Mesenchymal stem cell (in vitro differentiated cells and primary cell): ENCODE results near the gene GLT6D1.
"Not testable (repeated sequence)": the region's sequence is repeated elsewhere in the genome, so short reads cannot be mapped to it uniquely, and the experiment has no call there.

Source experiments
- DNase-seq: peaks from one replicate; pipeline ENCODE4 v3.0.0-alpha.2; 2013
- H2AFZ ChIP-seq: one replicate; pipeline ENCODE4 v1.6.1; 2013; ENCODE audit warnings: low read depth, mild to moderate bottlenecking, control low read depth, inconsistent platforms, low read length, moderate library complexity
- H2AK5ac ChIP-seq: 2 replicates; pipeline ENCODE4 v1.6.1; 2013; ENCODE audit warnings: low read length, moderate library complexity, mild to moderate bottlenecking, inconsistent platforms; ENCODE audit not compliant: severe bottlenecking
- H2BK120ac ChIP-seq: one replicate; pipeline ENCODE4 v1.6.1; 2013; ENCODE audit warnings: low read depth, mild to moderate bottlenecking, inconsistent platforms, low read length, moderate library complexity
- H2BK12ac ChIP-seq, 2 experiments: one replicate each; pipeline ENCODE4 v1.6.1; 2013; ENCODE audit warnings: inconsistent platforms in 2 of 2, low read length in 2 of 2, mild to moderate bottlenecking in 2 of 2, moderate library complexity in 2 of 2, control low read depth in 1 of 2
- H2BK15ac ChIP-seq: one replicate; pipeline ENCODE4 v1.6.1; 2013; ENCODE audit warnings: mild to moderate bottlenecking, low read depth, inconsistent platforms; ENCODE audit not compliant: poor library complexity, severe bottlenecking
- H2BK5ac ChIP-seq: 2 replicates; pipeline ENCODE4 v1.6.1; 2013; ENCODE audit warnings: low read depth, mild to moderate bottlenecking, low read length, control low read depth, inconsistent platforms; ENCODE audit not compliant: poor library complexity, severe bottlenecking
- H3K14ac ChIP-seq, 2 experiments: one replicate each; pipeline ENCODE4 v1.6.1; 2013; ENCODE audit warnings: inconsistent platforms in 2 of 2, low read length in 2 of 2, control low read depth in 1 of 2, mild to moderate bottlenecking in 1 of 2, moderate library complexity in 1 of 2
- H3K18ac ChIP-seq, 2 experiments: one replicate each; pipeline ENCODE4 v1.6.1; 2013; ENCODE audit warnings: inconsistent platforms in 2 of 2, low read length in 2 of 2, control low read depth in 1 of 2, low read depth in 1 of 2, mild to moderate bottlenecking in 1 of 2
- H3K23ac ChIP-seq, 2 experiments: one replicate each; pipeline ENCODE4 v1.6.1; 2013; ENCODE audit warnings: inconsistent platforms in 2 of 2, low read length in 2 of 2, mild to moderate bottlenecking in 2 of 2, moderate library complexity in 2 of 2, control low read depth in 1 of 2
- H3K27ac ChIP-seq: 2 replicates; pipeline ENCODE4 v1.5.1; 2013; ENCODE audit warnings: mild to moderate bottlenecking, moderate library complexity, low read length, control low read depth, inconsistent platforms; ENCODE audit not compliant: poor library complexity, severe bottlenecking
- H3K27me3 ChIP-seq, 2 experiments: 2 replicates each; pipeline versions ENCODE4 v1.6.1 to v1.7.0; 2013; ENCODE audit warnings: low read length in 2 of 2, mild to moderate bottlenecking in 2 of 2, moderate library complexity in 2 of 2, control low read depth in 1 of 2, inconsistent platforms in 1 of 2; ENCODE audit not compliant: control insufficient read depth in 1 of 2, insufficient read depth in 1 of 2
- H3K36me3 ChIP-seq, 2 experiments: 2 replicates each; pipeline versions ENCODE4 v1.6.1 to v1.7.0; 2013; ENCODE audit warnings: low read length in 2 of 2, control low read depth in 1 of 2, inconsistent platforms in 1 of 2, low read depth in 1 of 2, mild to moderate bottlenecking in 1 of 2; ENCODE audit not compliant: insufficient read depth in 2 of 2, control insufficient read depth in 1 of 2
- H3K4ac ChIP-seq, 2 experiments: one replicate each; pipeline ENCODE4 v1.6.1; 2013; ENCODE audit warnings: inconsistent platforms in 2 of 2, low read length in 2 of 2, mild to moderate bottlenecking in 2 of 2, moderate library complexity in 2 of 2, control low read depth in 1 of 2, low read depth in 1 of 2
- H3K4me1 ChIP-seq: 2 replicates; pipeline ENCODE4 v1.6.1; 2013; ENCODE audit warnings: low read depth, low read length, control low read depth; ENCODE audit not compliant: control insufficient read depth, insufficient read depth
- H3K4me2 ChIP-seq: 2 replicates; pipeline ENCODE4 v1.6.1; 2013; ENCODE audit warnings: low read length, mild to moderate bottlenecking, inconsistent platforms; ENCODE audit not compliant: poor library complexity, severe bottlenecking
- H3K4me3 ChIP-seq, 2 experiments: 2 replicates each; pipeline versions ENCODE4 v1.5.1 to v1.7.0; 2013; ENCODE audit warnings: low read length in 2 of 2, mild to moderate bottlenecking in 2 of 2, control low read depth in 1 of 2, low read depth in 1 of 2; ENCODE audit not compliant: insufficient read depth in 1 of 2
- H3K79me1 ChIP-seq: replicated peaks from 2 replicates; pipeline ENCODE4 v1.6.1; 2013; ENCODE audit warnings: mild to moderate bottlenecking, control low read depth, low read length, inconsistent platforms; ENCODE audit not compliant: poor library complexity, severe bottlenecking
- H3K9ac ChIP-seq: 2 replicates; pipeline ENCODE4 v1.7.0; 2013; ENCODE audit warnings: mild to moderate bottlenecking, low read length, moderate library complexity
- H3K9me3 ChIP-seq: 2 replicates; pipeline ENCODE4 v1.7.0; 2013; ENCODE audit warnings: mild to moderate bottlenecking, low read length; ENCODE audit not compliant: control insufficient read depth
- H4K8ac ChIP-seq: one replicate; pipeline ENCODE4 v1.6.1; 2013; ENCODE audit warnings: inconsistent platforms, mild to moderate bottlenecking, low read length, moderate library complexity
- H4K91ac ChIP-seq: one replicate; pipeline ENCODE4 v1.6.1; 2013; ENCODE audit warnings: mild to moderate bottlenecking, low read length, inconsistent platforms
- WGBS: methylation state at CpG from one replicate; pipeline ENCODE4 v1.1.7; 2013; ENCODE audit warnings: mixed read lengths; 5-methylcytosine and 5-hydroxymethylcytosine counted together

GLT6D1 gene

DNA sequence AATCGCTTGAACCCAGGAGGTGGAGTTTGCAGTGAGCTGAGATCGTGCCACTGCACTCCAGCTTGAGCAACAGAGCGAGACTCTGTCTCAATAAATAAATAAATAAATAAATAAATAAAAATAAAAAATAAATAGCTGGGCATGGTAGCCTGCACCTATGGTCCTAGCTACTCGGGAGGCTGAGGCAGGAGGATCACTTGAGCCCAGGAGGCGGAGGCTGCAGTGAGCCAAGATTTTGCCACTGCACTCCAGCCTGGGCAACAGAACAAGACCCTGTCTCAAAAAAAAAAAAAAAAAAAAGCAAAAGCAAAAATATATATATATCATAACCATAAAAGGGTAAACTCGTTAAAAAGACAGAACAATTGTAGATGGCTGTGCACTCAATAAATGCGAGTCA, 33.4 kb upstream of the GLT6D1 start:
- not testable (repeated sequence) for H3K14ac ChIP-seq, H2BK12ac ChIP-seq, H2BK5ac ChIP-seq, H3K4me2 ChIP-seq, H3K36me3 ChIP-seq, H4K91ac ChIP-seq, H3K4me3 ChIP-seq, H3K4me1 ChIP-seq, H2AFZ ChIP-seq, H3K9ac ChIP-seq, H3K4ac ChIP-seq, H3K23ac ChIP-seq, H2BK120ac ChIP-seq, H3K79me1 ChIP-seq, H3K18ac ChIP-seq, H3K27ac ChIP-seq, H3K27me3 ChIP-seq, H3K9me3 ChIP-seq, H4K8ac ChIP-seq, DNase-seq, H2AK5ac ChIP-seq, H2BK15ac ChIP-seq
- WGBS, result 84% methylated on average over 3 of the region's 7 CpGs

DNA sequence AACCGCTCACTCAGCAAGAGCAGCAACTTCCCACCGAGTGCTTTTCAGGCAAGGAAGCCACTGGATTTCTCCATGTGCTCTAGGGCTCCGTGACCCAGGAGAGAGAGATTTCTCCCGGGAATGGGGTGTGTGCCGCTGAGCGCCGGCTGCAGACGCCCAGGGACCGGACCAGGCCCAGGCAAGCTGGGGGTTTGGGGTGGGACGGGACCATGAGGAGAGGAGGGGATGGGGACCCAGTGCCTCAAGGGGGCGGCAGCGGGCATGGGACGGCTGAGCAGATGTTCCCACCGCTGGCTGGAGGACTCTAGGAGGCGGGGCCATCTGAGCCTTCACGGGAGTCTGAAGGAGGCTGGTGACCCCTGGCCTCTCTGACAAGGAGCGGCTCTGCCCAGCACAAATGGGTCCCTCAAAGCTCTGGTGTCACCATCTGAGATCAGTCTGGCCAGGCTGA, 32.3 kb upstream of the GLT6D1 start:
- no peak overlapping the region for H2BK15ac ChIP-seq
- no peak overlapping the region for H4K8ac ChIP-seq
- no peak overlapping the region for H2AK5ac ChIP-seq
- no peaks in the 10 kb centered on the region for H3K9me3 ChIP-seq
- no peaks in the 10 kb centered on the region for H3K4me1 ChIP-seq
- H4K91ac ChIP-seq, result no peak overlapping the region
- no peak overlapping the region for H3K4ac ChIP-seq
- H3K18ac ChIP-seq, result no peak overlapping the region
- no peaks in the 10 kb centered on the region for H3K79me1 ChIP-seq
- no peak overlapping the region for H3K9ac ChIP-seq
- no peaks in the 10 kb centered on the region for H3K36me3 ChIP-seq
- no peak overlapping the region for H3K4me2 ChIP-seq
- WGBS, result 52% methylated on average over 14 of the region's 17 CpGs
- no peak overlapping the region for H3K14ac ChIP-seq
- H3K23ac ChIP-seq, result no peak overlapping the region
- no peak overlapping the region for H2AFZ ChIP-seq
- H3K27me3 ChIP-seq, result peaks cover 0 to 7% of the 10 kb centered on the region in 2 experiments
- no peak overlapping the region for H2BK12ac ChIP-seq
- no peak overlapping the region for H2BK5ac ChIP-seq
- DNase-seq, result no peak
- H3K4me3 ChIP-seq, result no peak overlapping the region
- H2BK120ac ChIP-seq, result no peak overlapping the region
- H3K27ac ChIP-seq, result no peak overlapping the region

DNA sequence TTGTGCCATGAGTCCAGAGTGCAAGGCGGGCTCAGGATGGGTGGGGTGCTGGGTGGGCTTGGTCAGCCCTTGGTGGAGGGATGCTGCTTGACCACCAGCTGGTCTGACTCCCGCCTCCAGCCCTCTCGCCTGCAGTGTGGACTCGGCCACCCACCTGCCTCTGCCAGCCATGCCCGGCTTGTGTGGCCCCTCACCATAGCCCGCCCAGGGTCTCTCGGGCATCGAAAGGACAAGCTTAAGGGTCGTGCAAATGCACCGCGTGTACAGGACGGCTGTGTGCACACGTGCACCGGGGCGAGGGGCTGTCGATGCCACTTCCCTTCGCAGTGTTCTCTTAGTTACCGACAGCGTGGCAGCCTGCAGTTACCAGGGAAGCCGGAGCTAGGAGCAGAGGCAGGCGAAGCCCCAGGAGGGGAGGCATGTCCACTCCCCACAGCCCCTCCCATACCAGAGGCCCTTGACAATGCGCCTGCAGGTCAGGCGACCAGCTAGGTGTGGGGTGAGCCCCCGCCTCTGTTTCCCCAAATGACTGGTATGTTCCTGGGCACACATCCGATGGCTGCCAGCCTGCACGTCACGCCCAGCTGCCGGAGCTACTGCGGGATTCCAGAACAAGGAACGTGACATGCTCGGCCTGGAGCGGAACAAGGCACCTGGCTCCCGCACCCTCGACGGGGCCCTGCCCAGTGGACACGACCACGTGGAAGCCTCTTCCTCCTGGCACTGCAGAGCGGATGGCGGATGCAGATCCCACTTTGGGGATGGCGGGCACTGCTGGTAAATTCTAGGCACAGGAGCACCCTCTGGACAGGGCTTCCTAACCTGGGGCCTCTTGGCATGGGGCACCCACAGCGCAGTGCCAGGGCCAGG, 31.6 kb upstream of the GLT6D1 start:
- H2BK15ac ChIP-seq, result no peak overlapping the region
- no peak overlapping the region for H3K27ac ChIP-seq
- no peak overlapping the region for H2BK120ac ChIP-seq
- no peak overlapping the region for H3K18ac ChIP-seq
- H3K4me3 ChIP-seq, result no peak overlapping the region
- no peak overlapping the region for H2AFZ ChIP-seq
- H3K23ac ChIP-seq, result no peak overlapping the region
- DNase-seq, result no peak
- no peaks in the 10 kb centered on the region for H3K4me1 ChIP-seq
- H4K8ac ChIP-seq, result no peak overlapping the region
- no peak overlapping the region for H2BK12ac ChIP-seq
- no peak overlapping the region for H4K91ac ChIP-seq
- no peak overlapping the region for H3K14ac ChIP-seq
- no peaks in the 10 kb centered on the region for H3K9me3 ChIP-seq
- H3K9ac ChIP-seq, result no peak overlapping the region
- H3K36me3 ChIP-seq, result no peaks in the 10 kb centered on the region
- H2BK5ac ChIP-seq, result no peak overlapping the region
- no peak overlapping the region for H3K4ac ChIP-seq
- no peak overlapping the region for H3K4me2 ChIP-seq
- 89% methylated on average over 41 of the region's 41 CpGs for WGBS
- H3K27me3 ChIP-seq, result peaks cover 0 to 7% of the 10 kb centered on the region in 2 experiments
- no peaks in the 10 kb centered on the region for H3K79me1 ChIP-seq
- no peak overlapping the region for H2AK5ac ChIP-seq

DNA sequence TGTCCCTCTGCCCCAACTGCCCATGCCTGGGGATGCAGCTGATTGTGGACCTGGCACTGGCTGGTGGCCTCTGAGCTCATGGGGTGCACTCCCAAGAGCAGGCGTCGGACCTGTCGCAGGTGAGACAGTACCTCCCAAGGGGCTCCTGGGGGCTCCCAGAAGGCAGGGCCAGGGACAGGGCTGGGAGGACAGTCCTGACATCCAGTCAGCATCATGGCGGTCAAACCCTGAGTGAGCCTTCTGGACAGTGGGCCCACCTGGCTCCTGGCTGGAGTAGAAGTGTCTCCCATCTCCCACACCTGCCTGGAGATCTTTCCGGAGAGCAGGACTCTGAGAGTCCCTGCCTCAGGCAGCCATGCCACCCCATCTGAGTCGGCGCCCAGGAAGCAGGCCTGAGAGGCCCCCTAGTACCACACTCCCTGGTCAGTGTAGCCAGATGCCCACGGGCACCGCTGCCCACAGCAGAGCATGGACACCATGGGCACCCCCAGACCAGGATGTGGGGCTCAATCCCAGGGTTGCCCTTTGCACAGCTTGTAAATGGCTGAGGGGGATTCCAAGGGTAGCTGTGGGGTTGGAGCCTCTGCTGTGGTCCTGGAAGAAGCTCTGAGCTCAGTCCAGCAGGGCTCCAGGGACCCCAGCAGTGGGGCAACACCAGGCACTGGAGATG, 30.4 kb upstream of the GLT6D1 start:
- Histone ChIP-seq H2BK12ac (no peak overlapping the region), H3K4me2 (no peak overlapping the region), H3K18ac (no peak overlapping the region), H2BK5ac (no peak overlapping the region), H2BK120ac (no peak overlapping the region), H3K27me3 (peaks cover 0 to 10% of the 10 kb centered on the region in 2 experiments), H2BK15ac (no peak overlapping the region), H3K4ac (no peak overlapping the region), H3K9me3 (no peaks in the 10 kb centered on the region), H4K91ac (no peak overlapping the region), H3K36me3 (no peaks in the 10 kb centered on the region), H3K23ac (no peak overlapping the region), H3K14ac (no peak overlapping the region), H2AK5ac (no peak overlapping the region), H4K8ac (no peak overlapping the region), H3K9ac (no peak overlapping the region), H3K4me1 (no peaks in the 10 kb centered on the region), H3K4me3 (no peak overlapping the region), H2AFZ (no peak overlapping the region), H3K79me1 (no peaks in the 10 kb centered on the region), H3K27ac (no peak overlapping the region)
- DNase-seq, result no peak
- 90% methylated on average over 9 of the region's 9 CpGs for WGBS
